Measurements from ENCODE around the gene CACNA2D2.

- no peak for TF ChIP-seq CTCF (IDR thresholded peaks at IDR 0.05)
- no peak for TF ChIP-seq EZH2phosphoT487 (IDR thresholded peaks at IDR 0.05)
- TF ChIP-seq EZH2 (IDR thresholded peaks at IDR 0.05), result no peak
Measured at GRCh38 chr3:50341996-50342650, 161.3 kb downstream of the CACNA2D2 start.

Measured in neural progenitor cell (in vitro differentiated cells).